DMS153 (cell line): ENCODE results near the gene BCL11B.

Source experiments
- DNase-seq: peaks from one replicate; lab custom pipeline; 2025; lab: John Stamatoyannopoulos, UW

Gene BCL11B

GRCh38 chr14:99224116-99224910 is 47.7 kb downstream of the BCL11B start:
- no peak for DNase-seq

- DNase-seq = no peak
Measured at GRCh38 chr14:99221445-99221844, 50.6 kb downstream of the BCL11B start.

- no peak for DNase-seq
Measured at GRCh38 chr14:99217066-99217955, 54.7 kb downstream of the BCL11B start.

GRCh38 chr14:99216191-99216590 is 55.8 kb downstream of the BCL11B start:
- no peak for DNase-seq

DNA sequence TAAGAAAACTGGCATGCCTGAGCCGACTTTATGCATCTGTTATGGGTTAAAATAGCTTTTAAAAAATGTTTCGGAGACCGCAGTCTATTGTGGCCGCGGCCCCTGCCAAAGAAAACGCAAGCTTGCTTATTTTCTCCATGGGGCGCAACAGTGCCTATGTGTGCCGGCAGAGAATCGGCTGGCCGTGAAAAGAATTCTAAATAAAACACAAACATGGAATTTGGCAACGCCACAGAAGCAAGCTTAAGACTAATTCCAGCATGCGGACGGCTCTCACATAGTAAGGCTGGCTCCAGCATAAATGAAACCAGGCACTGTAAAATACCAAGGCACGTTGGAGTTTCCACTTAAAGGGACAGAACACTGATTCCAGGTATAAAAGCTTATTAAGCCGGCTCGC is 56.7 kb downstream of the BCL11B start:
- no peak for DNase-seq

GRCh38 chr14:99214701-99215100 is 57.3 kb downstream of the BCL11B start:
- no peak for DNase-seq

DNA sequence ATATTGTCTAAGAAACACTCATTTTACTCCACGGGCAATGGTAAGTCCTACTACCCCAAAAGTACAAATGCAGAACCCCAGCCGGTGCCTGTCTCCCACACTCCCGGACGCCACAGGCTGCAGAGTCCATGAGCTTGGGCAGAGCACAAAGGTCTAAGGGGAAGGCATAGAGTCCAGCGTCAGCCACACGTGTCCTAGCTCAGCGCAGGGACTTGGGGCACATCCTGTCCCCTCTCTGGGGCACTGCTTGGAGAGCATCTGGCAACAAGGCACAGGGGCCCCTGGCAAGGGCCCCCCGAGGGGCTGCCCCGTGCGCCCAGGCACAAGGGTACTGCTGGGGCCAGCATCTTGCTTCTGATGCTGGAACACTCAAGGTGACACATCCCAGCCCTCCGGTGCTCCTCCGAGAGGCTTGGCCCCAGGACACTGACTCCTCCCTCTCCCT is 58.4 kb downstream of the BCL11B start:
- no peak for DNase-seq

GRCh38 chr14:99213101-99213500 is 58.9 kb downstream of the BCL11B start:
- DNase-seq = no peak

DNA sequence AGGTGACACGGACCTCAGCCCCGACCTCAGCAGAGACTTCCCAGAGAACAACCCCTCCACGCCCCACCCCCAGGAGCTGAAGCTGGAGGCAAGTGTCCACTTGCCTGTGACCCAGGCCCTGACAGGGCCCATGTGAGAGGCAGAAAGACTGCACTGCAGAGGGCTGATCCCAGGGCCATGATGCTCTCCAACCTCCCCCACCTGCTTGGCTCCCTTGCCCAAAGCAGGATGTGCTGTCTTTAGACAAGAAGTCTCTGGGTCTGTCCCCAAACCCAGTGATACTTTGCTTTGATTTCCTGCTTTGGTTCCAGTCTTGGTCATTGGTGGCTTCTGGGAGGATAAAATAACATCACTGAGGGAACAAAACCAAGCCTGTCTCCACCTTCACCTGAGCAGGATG is 59.4 kb downstream of the BCL11B start:
- DNase-seq = no peak

- no peak for DNase-seq
Measured at GRCh38 chr14:99212199-99212598, 59.8 kb downstream of the BCL11B start.

DNA sequence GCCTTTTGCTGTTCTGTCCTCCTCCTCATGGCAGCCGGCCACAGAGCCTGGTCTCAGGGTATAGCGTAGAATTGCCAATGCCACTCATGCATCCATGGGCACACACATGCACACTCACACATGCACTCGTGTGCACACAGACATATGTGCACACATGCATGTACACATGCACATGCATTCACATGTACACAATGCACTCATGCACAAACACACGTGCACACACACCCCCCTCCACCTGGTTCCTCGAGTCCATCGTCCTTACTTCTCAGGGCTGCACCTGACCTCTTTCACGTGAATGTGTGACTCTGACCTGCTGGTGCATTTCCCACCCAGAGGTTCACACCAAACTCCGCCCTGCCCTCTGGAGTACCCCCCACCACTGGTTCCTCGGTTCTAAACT is 60.6 kb downstream of the BCL11B start:
- no peak for DNase-seq

GRCh38 chr14:99210333-99210732 is 61.7 kb downstream of the BCL11B start:
- no peak for DNase-seq

DNA sequence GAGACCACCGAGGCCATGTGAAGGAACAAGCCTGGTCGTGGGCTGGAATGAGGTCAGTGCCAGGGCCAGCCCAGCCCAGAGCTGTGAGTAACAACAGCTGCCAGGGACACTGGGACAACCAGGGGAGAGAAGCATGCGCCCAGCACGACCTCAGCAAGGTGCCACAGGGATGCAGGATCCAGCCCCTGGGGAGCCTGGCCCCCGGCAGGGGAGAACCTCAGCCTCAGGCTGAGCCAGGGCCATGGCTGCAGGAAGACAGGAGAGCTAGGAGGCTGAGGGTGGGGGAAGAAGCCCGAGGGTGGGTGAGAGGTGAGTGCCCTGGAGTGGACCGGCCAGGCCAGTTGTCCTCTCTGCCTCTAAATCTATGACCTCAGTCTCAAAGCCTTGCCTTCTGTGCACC is 62.6 kb downstream of the BCL11B start:
- no peak for DNase-seq

DNA sequence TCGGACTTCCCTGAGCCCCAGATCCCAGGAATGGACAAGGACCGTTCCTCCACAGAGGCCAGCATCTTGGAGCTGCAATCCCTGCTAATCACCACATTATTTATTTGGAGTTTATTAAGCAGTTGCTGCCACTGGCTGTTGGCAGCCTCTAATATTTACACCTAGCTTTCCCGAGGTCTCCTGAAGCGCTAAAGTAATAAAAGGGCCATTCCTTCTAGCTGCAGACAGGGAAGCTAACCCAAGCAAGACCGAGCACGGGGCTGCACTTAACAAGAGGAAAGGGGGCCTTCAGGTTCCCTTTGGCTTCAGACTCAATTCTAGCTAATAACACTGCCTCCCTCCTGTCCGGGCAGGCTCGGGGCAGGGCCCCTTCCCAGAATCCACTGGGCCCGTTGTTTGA is 63.7 kb downstream of the BCL11B start:
- DNase-seq = no peak

DNA sequence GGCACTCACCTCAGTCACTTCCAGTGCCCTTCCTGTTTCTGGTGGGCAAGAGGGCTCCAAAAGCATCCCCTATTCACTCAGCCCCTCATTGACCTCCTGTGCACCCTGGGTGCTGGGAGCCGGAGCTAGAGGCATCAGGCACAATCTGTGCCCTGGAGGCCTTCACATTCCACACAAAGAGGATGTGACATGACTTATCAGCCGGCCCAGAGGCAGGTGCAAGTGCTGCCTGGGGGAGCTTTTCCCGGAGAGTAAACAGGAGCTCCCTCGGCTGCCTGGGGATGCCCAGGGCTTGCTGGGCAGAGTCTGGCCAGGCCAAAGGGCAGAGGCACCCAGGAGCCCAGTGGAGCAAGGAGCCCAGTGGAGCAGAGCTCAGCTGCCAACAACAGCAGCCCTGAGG is 64.5 kb downstream of the BCL11B start:
- no peak for DNase-seq

- DNase-seq = no peak
Measured at GRCh38 chr14:99206090-99206489, 65.9 kb downstream of the BCL11B start.

DNA sequence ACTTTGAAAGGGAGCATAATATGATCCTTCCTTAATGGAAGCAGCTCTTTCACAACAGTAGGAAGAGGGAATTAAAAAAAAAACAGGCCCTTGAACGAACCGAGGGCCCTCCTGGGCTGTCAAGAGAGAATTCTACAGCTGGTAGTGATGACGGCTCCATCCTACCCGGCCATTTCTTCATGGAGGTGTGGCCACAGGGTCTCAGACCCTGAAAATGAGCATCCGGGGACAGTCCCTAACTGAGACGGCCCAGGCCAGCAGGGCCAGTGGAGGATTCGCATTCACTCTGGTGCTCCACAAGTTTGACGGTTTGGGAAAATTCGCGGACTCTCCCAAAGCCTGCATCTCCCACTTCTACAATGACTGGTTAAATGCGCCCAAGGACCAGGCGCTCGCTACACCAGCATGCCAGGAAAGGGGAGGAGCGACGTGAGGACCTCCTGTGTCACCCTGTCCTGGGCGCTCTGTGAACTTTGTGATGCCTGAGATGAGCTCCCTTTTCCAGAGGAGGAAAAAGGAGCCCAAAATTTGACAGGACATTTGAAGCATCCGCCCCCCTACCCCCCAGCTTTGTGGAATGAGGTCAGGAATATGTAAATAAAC is 66.8 kb downstream of the BCL11B start:
- DNase-seq = no peak

DNA sequence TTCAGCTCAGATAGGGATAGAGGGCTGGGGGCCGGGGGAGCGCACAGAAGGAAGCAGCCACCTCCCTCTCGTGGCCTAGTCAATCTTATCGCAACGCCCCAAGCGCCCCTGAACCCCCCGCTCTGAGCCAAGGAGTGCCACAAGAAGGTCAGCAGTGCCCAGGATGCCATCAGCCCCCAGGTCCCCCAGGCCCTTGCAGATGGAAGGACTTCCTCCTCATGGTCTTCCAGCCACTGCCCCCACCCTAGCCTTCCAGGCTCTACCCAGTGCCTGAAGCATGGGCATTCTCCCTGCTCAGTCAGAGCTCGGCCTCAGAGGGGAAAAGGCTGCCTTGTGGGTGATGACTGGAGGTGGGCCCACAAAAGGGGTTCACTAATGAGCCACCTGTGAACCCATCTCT is 68.2 kb downstream of the BCL11B start:
- DNase-seq = no peak

- no peak for DNase-seq
Measured at GRCh38 chr14:99203080-99203479, 68.9 kb downstream of the BCL11B start.

DNA sequence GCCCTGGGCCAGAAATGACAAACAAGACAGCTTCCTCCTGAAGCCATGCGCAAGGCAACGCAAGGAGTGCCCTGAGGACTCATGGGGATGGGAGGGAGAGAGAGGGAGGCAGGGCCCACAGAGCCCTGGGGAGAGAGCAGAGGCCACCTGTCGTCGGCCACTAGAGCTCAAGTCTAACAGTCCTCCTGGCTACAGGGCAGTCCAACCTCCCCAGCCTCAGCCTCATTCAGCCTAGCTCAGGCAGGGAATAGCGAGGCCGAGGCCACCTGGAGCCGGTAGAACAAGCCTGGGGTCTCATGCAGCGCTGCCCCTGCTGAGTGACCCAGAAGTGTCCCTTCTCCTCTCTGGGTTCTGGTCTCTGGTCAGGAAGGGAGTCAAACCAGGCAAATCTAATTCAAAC is 69.5 kb downstream of the BCL11B start:
- DNase-seq = no peak

- no peak for DNase-seq
Measured at GRCh38 chr14:99201351-99202073, 70.5 kb downstream of the BCL11B start.

- no peak for DNase-seq
Measured at GRCh38 chr14:99200654-99201005, 71.4 kb downstream of the BCL11B start.
